IMR-90 (cell line): Measurements from ENCODE around the gene AP2B1. TPM values are rescaled to one million over a fixed set of nuclear protein-coding genes. Genes with fewer than 3 reads are reported as not detected.
A peak's percentile ranks its signal among the peaks of the same experiment; 100 is the strongest.

Experiments
- ATAC-seq: fragments of 200-7000 bp; cut with Tn5 transposase; 2 replicates; pipeline ENCODE4 v1.9.1; 2020; ENCODE audit warnings: low read depth, mild to moderate bottlenecking, moderate library complexity
- BruUV-seq: library from RNA; stranded (reverse); fragments of 400-500 nt; replicated peaks from 2 replicates; lab custom pipeline; 2021; lab: Mats Ljungman, UMichigan
- CTCF ChIA-PET: fragments of 300-600 bp; formaldehyde crosslinking; extraction: SDS; loops from one replicate; lab custom pipeline; 2021; ENCODE audit warnings: antibody characterized with exemption; lab: Yijun Ruan, JAX
- POLR2A ChIA-PET: fragments of 300-600 bp; sonication (Branson Sonifier 250); formaldehyde crosslinking; loops from one replicate; lab custom pipeline; 2022; ENCODE audit warnings: antibody characterized with exemption; ENCODE audit not compliant: unreplicated experiment; lab: Charles Lee
- DNase-seq: peaks from one replicate; pipeline ENCODE4 v3.0.0; 2013
- H2AFZ ChIP-seq: replicated peaks from 2 replicates; pipeline ENCODE3; 2013; ENCODE audit warnings: low read length, mild to moderate bottlenecking; ENCODE audit not compliant: poor library complexity
- H2AK5ac ChIP-seq: 2 replicates; pipeline ENCODE4 v1.6.1; 2013; ENCODE audit warnings: low read depth, low read length, inconsistent platforms
- H2AK9ac ChIP-seq: replicated peaks from 2 replicates; pipeline ENCODE3; 2013; ENCODE audit warnings: mild to moderate bottlenecking, low read depth, low read length, moderate library complexity; ENCODE audit not compliant: poor library complexity
- H2BK120ac ChIP-seq: 2 replicates; pipeline ENCODE4 v1.6.1; 2013; ENCODE audit warnings: low read depth, low read length, inconsistent platforms
- H2BK15ac ChIP-seq: 3 replicates; pipeline ENCODE4 v1.6.1; 2013; ENCODE audit warnings: low read depth, low read length, inconsistent platforms
- H2BK20ac ChIP-seq: 2 replicates; pipeline ENCODE4 v1.6.1; 2013; ENCODE audit warnings: low read depth, mild to moderate bottlenecking, inconsistent platforms, low read length, moderate library complexity
- H2BK5ac ChIP-seq: 2 replicates; pipeline ENCODE4 v1.6.1; 2013; ENCODE audit warnings: mild to moderate bottlenecking, low read depth, low read length, inconsistent platforms; ENCODE audit not compliant: poor library complexity, severe bottlenecking
- H3K14ac ChIP-seq: replicated peaks from 2 replicates; pipeline ENCODE4 v1.6.1; 2013; ENCODE audit warnings: low read depth, low read length, inconsistent platforms
- H3K18ac ChIP-seq: 2 replicates; pipeline ENCODE4 v1.6.1; 2013; ENCODE audit warnings: low read depth, low read length, control low read depth
- H3K23ac ChIP-seq: 2 replicates; pipeline ENCODE4 v1.6.1; 2013; ENCODE audit warnings: low read depth, low read length, inconsistent platforms
- H3K27ac ChIP-seq: 2 replicates; pipeline ENCODE4 v1.5.1; 2013; ENCODE audit warnings: mild to moderate bottlenecking, control low read depth, low read length; ENCODE audit not compliant: insufficient read depth
- H3K27me3 ChIP-seq: 2 replicates; pipeline ENCODE4 v1.6.1; 2013; ENCODE audit warnings: low read length; ENCODE audit not compliant: control insufficient read depth, insufficient read depth
- H3K36me3 ChIP-seq: 2 replicates; pipeline ENCODE4 v1.6.1; 2013; ENCODE audit warnings: low read length, mixed read lengths; ENCODE audit not compliant: control insufficient read depth, insufficient read depth
- H3K4ac ChIP-seq: 2 replicates; pipeline ENCODE4 v1.6.1; 2013; ENCODE audit warnings: low read depth, low read length, inconsistent platforms
- H3K4me1 ChIP-seq: 2 replicates; pipeline ENCODE4 v1.6.1; 2013; ENCODE audit warnings: low read length, mixed read lengths; ENCODE audit not compliant: control insufficient read depth, insufficient read depth
- H3K4me2 ChIP-seq: 2 replicates; pipeline ENCODE4 v1.6.1; 2013; ENCODE audit warnings: low read depth, mild to moderate bottlenecking, control low read depth, low read length, moderate library complexity
- H3K4me3 ChIP-seq: 2 replicates; pipeline ENCODE4 v1.5.1; 2013; ENCODE audit warnings: low read depth, mild to moderate bottlenecking, control low read depth, low read length, moderate library complexity; ENCODE audit not compliant: insufficient read depth
- H3K56ac ChIP-seq: 2 replicates; pipeline ENCODE4 v1.6.1; 2013; ENCODE audit warnings: low read length, inconsistent platforms; ENCODE audit not compliant: insufficient read depth; ENCODE audit errors: extremely low read depth
- H3K79me1 ChIP-seq, 2 experiments: 2 replicates each; pipeline ENCODE4 v1.6.1; 2013; ENCODE audit warnings: low read length in 2 of 2, inconsistent platforms in 1 of 2, low read depth in 1 of 2
- H3K9ac ChIP-seq: 2 replicates; pipeline ENCODE4 v1.6.1; 2013; ENCODE audit warnings: low read depth, low read length, control low read depth
- H3K9me1 ChIP-seq: 2 replicates; pipeline ENCODE4 v1.6.1; 2013; ENCODE audit warnings: low read length, inconsistent platforms; ENCODE audit not compliant: insufficient read depth
- H3K9me3 ChIP-seq: 2 replicates; pipeline ENCODE4 v1.6.1; 2013; ENCODE audit warnings: low read length; ENCODE audit not compliant: control insufficient read depth, insufficient read depth
- H4K20me1 ChIP-seq: 2 replicates; pipeline ENCODE4 v1.6.1; 2013; ENCODE audit warnings: low read length, inconsistent platforms; ENCODE audit not compliant: insufficient read depth
- H4K5ac ChIP-seq: 2 replicates; pipeline ENCODE4 v1.6.1; 2013; ENCODE audit warnings: mild to moderate bottlenecking, low read depth, low read length, control low read depth
- H4K8ac ChIP-seq, 2 experiments: 2 replicates each; pipeline ENCODE4 v1.6.1; 2013; ENCODE audit warnings: low read depth in 2 of 2, low read length in 2 of 2, control low read depth in 1 of 2, inconsistent platforms in 1 of 2
- H4K91ac ChIP-seq: 2 replicates; pipeline ENCODE4 v1.6.1; 2013; ENCODE audit warnings: low read depth, low read length, inconsistent platforms; ENCODE audit not compliant: insufficient read depth
- MAFK ChIP-seq: IDR thresholded peaks from 2 replicates; pipeline ENCODE4 v1.6.1; 2012; ENCODE audit warnings: low read depth, low read length, improper control_type of control experiment
- RAD21 ChIP-seq: IDR thresholded peaks from 2 replicates; pipeline ENCODE4 v1.6.1; 2012; ENCODE audit warnings: low read length, improper control_type of control experiment
- RFX5 ChIP-seq: IDR thresholded peaks from 2 replicates; pipeline ENCODE4 v1.8.0; 2012; ENCODE audit warnings: low read depth, mild to moderate bottlenecking, low read length, moderate library complexity
- WGBS, 2 experiments: methylation state at CpG; one replicate each; pipeline versions ENCODE4 v1.1.5 to v1.1.7; 2013; ENCODE audit warnings: missing lambda C conversion rate in 2 of 2; ENCODE audit not compliant: insufficient read length in 1 of 2; ENCODE audit errors: extremely low coverage in 2 of 2; 5-methylcytosine and 5-hydroxymethylcytosine counted together
- dilution Hi-C: fragments of 300-500 bp; cut with HindIII; formaldehyde crosslinking; loops from one replicate; pipeline ENCODE4 v1.14.3; 2018; ENCODE audit warnings: low sequenced_read_pairs; ENCODE audit not compliant: unreplicated experiment
- in situ Hi-C: fragments of 300-500 bp; cut with MboI; formaldehyde crosslinking; loops from 3 replicates; pipeline ENCODE4 v1.14.3; 2019; ENCODE audit warnings: low sequenced_read_pairs, inconsistent platforms, mixed read lengths
- intact Hi-C: fragments of 100-400 bp; cut with micrococcal nuclease; formaldehyde crosslinking; loops from 2 replicates; pipeline ENCODE4 v1.10.0; 2022
- polyA plus RNA-seq, 3 experiments: library from polyadenylated mRNA; depleted of rRNA; stranded (reverse); fragments of >200 nt; gene quantifications; 2 replicates each; pipeline ENCODE4 v1.2.3, GENCODE V29; 2012; ENCODE audit warnings: low replicate concordance in 1 of 3
- total RNA-seq: library from RNA; depleted of rRNA; stranded (reverse); fragments of >200 nt; gene quantifications from 2 replicates; pipeline ENCODE4 v1.2.3, GENCODE V29; 2012
- TF ChIP-seq, protein P1 (sequence below): conservative IDR thresholded peaks from 2 replicates; pipeline ENCODE4 v1.5.1; 2012; ENCODE audit warnings: mild to moderate bottlenecking, low read depth, low read length, improper control_type of control experiment

AP2B1 gene
- total and polyA plus RNA-seq, 2 of the 4 experiments (the other 2 are of a cell fraction) = 102 to 125 TPM

- H4K8ac ChIP-seq = no peak overlapping the region
- H3K9ac ChIP-seq = no peak overlapping the region
- no peak overlapping the region for H2AK5ac ChIP-seq
- CTCF ChIA-PET = interaction anchor here (1.1 kb wide), 1 partner anchor 9 kb away, joined by 3 read pairs; no protein-coding TSS in a partner anchor
- H2AFZ ChIP-seq = no peak overlapping the region
- no peaks in the 10 kb centered on the region for H3K9me3 ChIP-seq
- H3K36me3 ChIP-seq = no peaks in the 10 kb centered on the region
- BruUV-seq = no TSS peak
- no peak for TF ChIP-seq MAFK
- TF ChIP-seq, protein P1, sequence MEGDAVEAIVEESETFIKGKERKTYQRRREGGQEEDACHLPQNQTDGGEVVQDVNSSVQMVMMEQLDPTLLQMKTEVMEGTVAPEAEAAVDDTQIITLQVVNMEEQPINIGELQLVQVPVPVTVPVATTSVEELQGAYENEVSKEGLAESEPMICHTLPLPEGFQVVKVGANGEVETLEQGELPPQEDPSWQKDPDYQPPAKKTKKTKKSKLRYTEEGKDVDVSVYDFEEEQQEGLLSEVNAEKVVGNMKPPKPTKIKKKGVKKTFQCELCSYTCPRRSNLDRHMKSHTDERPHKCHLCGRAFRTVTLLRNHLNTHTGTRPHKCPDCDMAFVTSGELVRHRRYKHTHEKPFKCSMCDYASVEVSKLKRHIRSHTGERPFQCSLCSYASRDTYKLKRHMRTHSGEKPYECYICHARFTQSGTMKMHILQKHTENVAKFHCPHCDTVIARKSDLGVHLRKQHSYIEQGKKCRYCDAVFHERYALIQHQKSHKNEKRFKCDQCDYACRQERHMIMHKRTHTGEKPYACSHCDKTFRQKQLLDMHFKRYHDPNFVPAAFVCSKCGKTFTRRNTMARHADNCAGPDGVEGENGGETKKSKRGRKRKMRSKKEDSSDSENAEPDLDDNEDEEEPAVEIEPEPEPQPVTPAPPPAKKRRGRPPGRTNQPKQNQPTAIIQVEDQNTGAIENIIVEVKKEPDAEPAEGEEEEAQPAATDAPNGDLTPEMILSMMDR = peak; percentile 22; the same call in 1 of the 2 replicates
- peak; percentile 27; the same call in 1 of the 2 replicates for TF ChIP-seq RAD21
- no peak for TF ChIP-seq RFX5
- ATAC-seq = no peak
- no peak overlapping the region for H2BK15ac ChIP-seq
- H4K5ac ChIP-seq = no peak overlapping the region
- H3K23ac ChIP-seq = no peak overlapping the region
- no peak overlapping the region for H2BK5ac ChIP-seq
- in situ Hi-C loops (no loop called here), intact Hi-C loops (no loop called here), dilution Hi-C loops (no loop called here)
- H3K56ac ChIP-seq = no peak overlapping the region
- POLR2A ChIA-PET = no interaction called here
- no peak overlapping the region for H3K4me2 ChIP-seq
- no peak overlapping the region for H3K4me3 ChIP-seq
- H2AK9ac ChIP-seq = no peak overlapping the region
- no CpG with 5 or more reads among the region's 5 CpGs for WGBS, 2 experiments
- H3K9me1 ChIP-seq = no peaks in the 10 kb centered on the region
- H3K27ac ChIP-seq = no peak overlapping the region
- H4K20me1 ChIP-seq = no peaks in the 10 kb centered on the region
- no peak overlapping the region for H3K4ac ChIP-seq
- no peak for DNase-seq
- no peak overlapping the region for H4K91ac ChIP-seq
- no peak overlapping the region for H3K18ac ChIP-seq
- H2BK20ac ChIP-seq = no peak overlapping the region
- H3K27me3 ChIP-seq = peaks cover 19% of the 10 kb centered on the region
- no peaks in the 10 kb centered on the region for H3K4me1 ChIP-seq
- no peak overlapping the region for H3K14ac ChIP-seq
- no peak overlapping the region for H2BK120ac ChIP-seq
- H3K79me1 ChIP-seq = no peaks in the 10 kb centered on the region
Measured at GRCh38 chr17:35555691-35556090, 31.4 kb upstream of the AP2B1 start.
